ENCODE data around the gene SS18L1.

Gene SS18L1

GRCh38 chr20:62150310-62150575 is 6.7 kb downstream of the SS18L1 start:
- TF ChIP-seq CTCF (conservative IDR thresholded peaks at IDR 0.05; ENCODE audit: low read depth, low read length) = no peak
- no peak overlapping the region for H3K4me3 ChIP-seq (ENCODE audit: low read depth, low read length)
- no peak for DNase-seq (ENCODE audit: low read depth)

DNA sequence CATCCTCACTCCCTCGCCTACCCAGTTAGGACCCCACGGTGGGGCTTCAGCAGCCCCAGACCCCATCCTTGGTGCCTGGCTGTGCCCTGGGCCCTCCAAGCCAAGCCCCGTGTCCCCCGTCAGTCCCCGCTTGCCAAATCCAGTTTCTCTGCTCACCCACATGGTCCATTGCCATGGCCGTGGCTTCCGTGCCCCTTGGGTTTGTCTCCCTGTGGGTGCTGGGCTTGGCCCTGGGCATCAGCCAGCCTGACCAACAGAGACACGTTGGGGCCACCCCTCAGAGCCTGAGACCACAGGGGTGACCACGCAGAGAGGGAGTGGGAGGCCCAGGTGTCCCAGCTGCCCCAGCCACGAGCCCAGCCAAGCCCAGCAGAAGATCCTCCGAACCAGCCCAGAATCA is 7.7 kb downstream of the SS18L1 start:
- H3K4me3 ChIP-seq (ENCODE audit: low read depth, low read length) = no peak overlapping the region
- DNase-seq (ENCODE audit: low read depth) = no peak
- no peak for TF ChIP-seq CTCF (conservative IDR thresholded peaks at IDR 0.05; ENCODE audit: low read depth, low read length)

- no peak for DNase-seq (ENCODE audit: low read depth)
- no peak for TF ChIP-seq CTCF (conservative IDR thresholded peaks at IDR 0.05; ENCODE audit: low read depth, low read length)
- H3K4me3 ChIP-seq (ENCODE audit: low read depth, low read length) = no peak overlapping the region
Measured at GRCh38 chr20:62151835-62152364, 8.3 kb downstream of the SS18L1 start.

DNA sequence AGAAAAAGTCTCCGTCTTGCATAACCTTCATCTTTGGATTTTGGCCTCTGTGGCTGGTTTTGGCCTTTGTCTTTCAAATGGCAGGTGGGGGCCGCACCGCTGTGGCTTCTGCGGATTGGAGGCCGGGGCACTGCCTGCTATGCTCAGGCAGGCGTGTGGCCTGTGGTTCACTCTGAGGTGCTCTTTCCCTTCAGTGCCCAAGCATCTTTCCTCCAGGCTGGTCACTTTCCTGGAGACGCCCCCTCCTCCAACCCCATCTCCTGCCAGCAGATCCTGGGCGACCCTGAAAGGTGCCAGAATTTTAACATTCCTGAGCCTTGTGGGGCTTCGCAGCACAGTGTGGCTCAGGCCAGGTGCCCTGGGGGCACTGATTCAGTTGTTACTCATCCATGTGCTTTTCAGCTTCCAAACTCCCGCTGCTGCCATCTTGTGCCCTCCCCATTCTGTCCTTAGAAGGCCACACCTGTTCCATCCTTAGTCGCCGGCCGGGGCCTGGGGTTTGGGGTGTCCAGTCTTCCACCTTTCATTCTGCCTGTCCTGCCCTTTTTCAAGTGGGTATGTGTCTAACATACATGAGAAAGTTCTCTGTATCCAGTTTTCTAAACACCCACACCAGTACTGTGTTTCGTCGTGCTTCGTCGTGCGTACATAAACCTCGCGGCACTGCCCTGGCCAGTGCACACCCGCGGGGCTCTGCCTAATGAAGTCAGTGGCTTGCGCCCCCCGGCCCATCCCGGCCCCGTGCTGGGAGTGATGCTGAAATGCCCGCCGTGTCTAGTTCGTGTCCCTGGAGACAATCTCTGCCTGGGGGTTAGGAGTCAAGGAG is 12.1 kb downstream of the SS18L1 start:
- H3K4me3 ChIP-seq (ENCODE audit: low read depth, low read length) = no peak overlapping the region
- no peak for DNase-seq (ENCODE audit: low read depth)
- TF ChIP-seq CTCF (conservative IDR thresholded peaks at IDR 0.05; ENCODE audit: low read depth, low read length) = no peak

DNA sequence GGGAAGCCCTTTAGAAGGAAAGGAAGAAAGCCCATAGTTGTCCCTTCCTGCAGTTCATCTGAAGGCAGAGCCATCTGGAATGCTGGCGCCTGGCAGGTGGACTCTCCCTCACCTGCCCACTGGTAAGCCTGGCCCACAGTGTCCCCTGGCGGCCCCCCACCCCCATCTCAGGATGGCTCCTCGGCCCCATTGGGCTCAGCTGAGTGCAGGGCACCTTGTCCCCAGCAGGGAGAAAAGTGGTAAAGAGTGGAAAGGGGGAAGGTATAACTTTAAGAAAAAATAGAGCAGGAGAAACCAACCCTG is 12.6 kb downstream of the SS18L1 start:
- TF ChIP-seq CTCF (conservative IDR thresholded peaks at IDR 0.05; ENCODE audit: low read depth, low read length) = no peak
- no peak overlapping the region for H3K4me3 ChIP-seq (ENCODE audit: low read depth, low read length)
- no peak for DNase-seq (ENCODE audit: low read depth)

DNA sequence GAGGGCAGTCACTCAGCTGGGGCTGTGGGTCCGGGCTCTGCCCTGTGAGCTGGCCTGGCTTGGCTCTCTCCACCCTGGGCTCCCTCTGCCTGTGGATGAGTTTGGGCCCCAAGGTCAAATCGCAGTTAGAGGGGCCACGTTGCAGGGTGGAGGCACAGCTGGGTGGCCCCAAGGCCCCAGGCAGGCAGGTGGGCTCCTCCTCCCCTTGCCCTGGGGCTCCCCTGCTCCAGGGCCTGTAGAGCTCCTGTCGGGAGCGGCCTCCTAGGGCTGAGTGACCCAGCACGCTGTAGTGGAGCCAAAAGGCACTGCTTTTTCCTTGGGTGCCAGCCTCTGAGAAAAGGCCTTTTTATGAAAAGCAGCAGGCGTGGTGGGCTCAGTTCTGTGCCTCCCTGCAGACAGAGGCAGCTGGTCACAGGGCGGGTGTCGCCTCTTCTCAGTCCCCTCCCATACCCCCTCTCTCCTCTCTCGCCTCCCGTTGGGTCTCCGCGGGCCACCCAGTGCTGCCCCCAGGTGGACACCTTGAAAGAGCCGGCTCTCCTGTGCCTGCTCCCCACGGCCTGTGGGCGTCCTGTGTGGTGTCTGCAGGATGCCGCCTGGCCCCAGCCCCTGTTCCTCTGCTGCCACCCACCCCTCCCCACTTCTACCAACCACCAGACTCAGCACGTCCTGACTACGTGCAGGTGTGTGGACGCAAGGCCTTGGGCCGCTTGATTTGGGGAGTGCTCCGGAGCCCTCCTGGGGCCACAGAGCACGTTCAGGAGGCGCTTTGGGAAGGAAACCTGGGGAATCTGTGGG is 13.2 kb downstream of the SS18L1 start:
- peak; percentile 51 for DNase-seq (ENCODE audit: low read depth)
- no peak overlapping the region for H3K4me3 ChIP-seq (ENCODE audit: low read depth, low read length)
- TF ChIP-seq CTCF (conservative IDR thresholded peaks at IDR 0.05; ENCODE audit: low read depth, low read length) = peak; percentile 81

Data from choroid plexus epithelial cell (primary cell).